ENCODE measurements around the gene ETV3.

Gene ETV3

GRCh38 chr1:157091186-157091585, 47.0 kb downstream of the ETV3 start:
- no peak for DNase-seq (ENCODE audit: low read depth)

- DNase-seq (ENCODE audit: low read depth) = no peak
These were observed 47.4 kb downstream of the ETV3 start for GRCh38 chr1:157090771-157091170.

DNA sequence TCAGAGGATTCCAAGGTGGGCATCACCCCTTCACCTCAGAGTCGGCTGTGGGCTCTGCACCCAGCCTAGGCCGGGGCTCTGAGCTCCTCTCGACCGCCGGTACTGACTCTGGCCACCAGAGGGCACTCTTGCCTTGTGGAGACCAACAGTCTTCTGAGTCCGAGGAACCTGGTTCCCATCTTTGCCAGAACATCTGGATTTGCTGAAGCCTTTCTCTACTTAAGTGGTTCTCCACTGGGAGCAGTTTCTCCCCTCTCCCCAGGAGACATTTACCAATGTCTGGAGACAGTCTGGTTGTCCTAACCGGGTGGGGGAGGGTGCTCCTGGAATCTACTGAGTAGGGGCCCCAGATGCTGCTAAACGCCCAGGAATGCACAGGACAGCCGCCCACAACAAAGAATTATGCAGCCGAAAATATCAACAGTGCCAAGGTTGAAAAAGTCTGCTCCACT, 48.0 kb downstream of the ETV3 start:
- DNase-seq (ENCODE audit: low read depth) = peak; percentile 78

- DNase-seq (ENCODE audit: low read depth) = no peak
These were observed 48.4 kb downstream of the ETV3 start for GRCh38 chr1:157089789-157090188.

GRCh38 chr1:157088607-157089006, 49.6 kb downstream of the ETV3 start:
- no peak for DNase-seq (ENCODE audit: low read depth)

- no peak for DNase-seq (ENCODE audit: low read depth)
These were observed 51.2 kb downstream of the ETV3 start for GRCh38 chr1:157087030-157087429.

- DNase-seq (ENCODE audit: low read depth) = no peak
These were observed 51.9 kb downstream of the ETV3 start for GRCh38 chr1:157086299-157086698.

DNA sequence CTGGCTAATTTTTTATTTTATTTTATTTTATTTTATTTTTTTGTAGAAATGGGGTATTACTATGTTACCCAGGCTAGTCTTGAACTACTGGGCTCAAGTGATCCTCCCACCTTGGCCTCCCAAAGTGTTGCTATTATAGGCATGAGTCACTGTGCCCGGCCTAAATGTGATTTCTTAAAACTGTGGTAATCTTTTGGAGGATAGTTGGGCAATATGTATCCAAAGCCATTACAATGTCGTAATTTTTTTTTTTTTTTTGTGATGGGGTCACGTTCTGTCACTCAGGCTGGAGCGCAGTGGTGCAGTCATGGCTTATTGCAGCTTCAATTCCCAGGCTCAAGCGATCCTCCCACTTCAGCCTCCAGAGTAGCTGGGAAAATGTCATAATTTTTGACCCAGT, 52.8 kb downstream of the ETV3 start:
- no peak for DNase-seq (ENCODE audit: low read depth)

DNA sequence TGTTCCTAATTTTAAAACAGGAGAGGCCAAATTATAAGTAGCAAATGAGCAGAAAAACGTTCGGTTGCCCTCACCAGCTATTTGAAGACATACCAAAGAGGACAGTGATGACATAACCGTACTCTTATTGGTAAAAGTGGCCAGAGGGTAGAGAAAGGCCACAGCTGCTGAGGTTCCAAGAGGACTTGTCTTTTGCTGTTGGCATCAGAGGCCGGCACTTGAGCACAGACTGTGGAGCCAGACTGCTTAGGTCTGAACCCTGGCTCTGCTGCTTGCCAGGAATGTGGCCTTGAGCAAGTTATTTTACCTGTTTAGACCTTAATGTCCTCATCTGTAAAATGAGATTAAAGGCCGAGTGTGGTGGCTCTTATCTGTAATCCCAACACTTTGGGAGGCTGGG, 53.5 kb downstream of the ETV3 start:
- no peak for DNase-seq (ENCODE audit: low read depth)

- DNase-seq (ENCODE audit: low read depth) = no peak
These were observed 56.5 kb downstream of the ETV3 start for GRCh38 chr1:157081707-157082106.

- DNase-seq (ENCODE audit: low read depth) = no peak
These were observed 57.5 kb downstream of the ETV3 start for GRCh38 chr1:157080714-157081113.

GRCh38 chr1:157077394-157077793, 60.8 kb downstream of the ETV3 start:
- DNase-seq (ENCODE audit: low read depth) = no peak

GRCh38 chr1:157073944-157074685, 64.1 kb downstream of the ETV3 start:
- DNase-seq (ENCODE audit: low read depth) = no peak
